GM12875 (cell line): ENCODE results near the gene SHH.

Source experiments
- H3K4me3 ChIP-seq: one replicate; pipeline ENCODE4 v1.5.1; 2011; ENCODE audit warnings: low read depth, low read length, control low read depth
- CTCF ChIP-seq: IDR thresholded peaks from 2 replicates; pipeline ENCODE4 v1.5.1; 2011; ENCODE audit warnings: low read depth, mild to moderate bottlenecking, control low read depth, inconsistent platforms, low read length, moderate library complexity, borderline replicate concordance; ENCODE audit not compliant: insufficient read depth

Gene SHH

GRCh38 chr7:155795401-155795800 lies 16.9 kb downstream of the SHH start:
- no peak for TF ChIP-seq CTCF
- H3K4me3 ChIP-seq: no peak overlapping the region

- no peak overlapping the region for H3K4me3 ChIP-seq
- TF ChIP-seq CTCF: no peak
Observed at GRCh38 chr7:155794196-155794595, 18.1 kb downstream of the SHH start.

GRCh38 chr7:155793720-155794119 lies 18.5 kb downstream of the SHH start:
- no peak overlapping the region for H3K4me3 ChIP-seq
- TF ChIP-seq CTCF: no peak

- H3K4me3 ChIP-seq: no peak overlapping the region
- TF ChIP-seq CTCF: no peak
Observed at GRCh38 chr7:155792999-155793560, 19.2 kb downstream of the SHH start.

GRCh38 chr7:155792315-155792960 lies 19.8 kb downstream of the SHH start:
- no peak for TF ChIP-seq CTCF

GRCh38 chr7:155791836-155792235 lies 20.4 kb downstream of the SHH start:
- no peak overlapping the region for H3K4me3 ChIP-seq
- TF ChIP-seq CTCF: no peak

More at GRCh38 chr7:155792315-155792960, 19.8 kb downstream of the SHH start:
- H3K4me3 ChIP-seq: no peak overlapping the region

GRCh38 chr7:155791214-155791737 lies 21.0 kb downstream of the SHH start:
- no peak for TF ChIP-seq CTCF
- no peak overlapping the region for H3K4me3 ChIP-seq
